Panc1 (cell line): ENCODE results near the gene RGS12. TPM values are rescaled to one million over a fixed set of nuclear protein-coding genes. Genes with fewer than 3 reads are reported as not detected.

Source experiments
- ATAC-seq: fragments of 200-7000 bp; cut with Tn5 transposase; 2 replicates; pipeline ENCODE4 v1.9.1; 2020; ENCODE audit warnings: mild to moderate bottlenecking, moderate library complexity
- BruUV-seq: library from RNA; stranded (reverse); fragments of 400-500 nt; replicated peaks from 2 replicates; lab custom pipeline; 2021; lab: Mats Ljungman, UMichigan
- CTCF ChIA-PET: fragments of 300-600 bp; sonication (Branson Sonifier 250); formaldehyde crosslinking; loops from one replicate; lab custom pipeline; 2022; ENCODE audit warnings: antibody characterized with exemption; lab: Charles Lee
- POLR2A ChIA-PET: fragments of 300-600 bp; sonication (Branson Sonifier 250); formaldehyde crosslinking; loops from one replicate; lab custom pipeline; 2022; ENCODE audit warnings: antibody characterized with exemption; lab: Charles Lee
- DNase-seq: peaks from one replicate; pipeline ENCODE4 v3.0.0-alpha.2; 2010; ENCODE audit warnings: low read depth, low spot score
- H3K27ac ChIP-seq: 2 replicates; pipeline ENCODE4 v1.5.1; 2011; ENCODE audit warnings: mild to moderate bottlenecking, low read length, inconsistent platforms
- H3K27me3 ChIP-seq: fragments of 200-500 bp; sonication (Bioruptor generic); 2 replicates; pipeline ENCODE4 v1.6.0; 2014; ENCODE audit warnings: low read length, inconsistent platforms; ENCODE audit not compliant: control insufficient read depth, insufficient read depth
- H3K36me3 ChIP-seq: fragments of 200-500 bp; sonication (Bioruptor generic); 2 replicates; pipeline ENCODE4 v1.5.1; 2014; ENCODE audit warnings: inconsistent platforms, mild to moderate bottlenecking, low read length, moderate library complexity; ENCODE audit not compliant: control insufficient read depth, insufficient read depth
- H3K4me1 ChIP-seq: 2 replicates; pipeline ENCODE4 v1.5.1; 2011; ENCODE audit warnings: inconsistent platforms, mild to moderate bottlenecking, low read length, moderate library complexity; ENCODE audit not compliant: control insufficient read depth, insufficient read depth
- H3K4me3 ChIP-seq, 2 experiments: 2 replicates each; pipeline ENCODE4 v1.5.1; 2011 to 2012; ENCODE audit warnings: low read depth in 2 of 2, low read length in 2 of 2, mild to moderate bottlenecking in 2 of 2, inconsistent platforms in 1 of 2, moderate library complexity in 1 of 2
- H3K9me3 ChIP-seq: fragments of 200-500 bp; sonication (Bioruptor generic); 2 replicates; pipeline ENCODE4 v1.5.1; 2014; ENCODE audit warnings: low read depth, mild to moderate bottlenecking, inconsistent platforms, low read length, moderate library complexity; ENCODE audit not compliant: control insufficient read depth, insufficient read depth
- CTCF ChIP-seq: fragments of 450-650 bp; IDR thresholded peaks from 2 replicates; pipeline ENCODE4 v1.5.1; 2017; ENCODE audit warnings: mild to moderate bottlenecking
- POLR2AphosphoS5 ChIP-seq: IDR thresholded peaks from 2 replicates; pipeline ENCODE4 v1.6.1; 2012; ENCODE audit warnings: mild to moderate bottlenecking, low read depth, low read length, moderate library complexity
- REST ChIP-seq, 2 experiments: IDR thresholded peaks; 2 replicates each; pipeline ENCODE4 v1.6.1; 2011 to 2012; ENCODE audit warnings: low read depth in 2 of 2, control low read depth in 1 of 2, low read length in 1 of 2, mild to moderate bottlenecking in 1 of 2, moderate library complexity in 1 of 2; ENCODE audit not compliant: insufficient read depth in 1 of 2
- SIN3A ChIP-seq: IDR thresholded peaks from 2 replicates; pipeline ENCODE4 v1.6.1; 2012; ENCODE audit warnings: low read depth, mild to moderate bottlenecking, low read length, moderate library complexity, borderline replicate concordance; ENCODE audit not compliant: insufficient read depth
- TCF7L2 ChIP-seq: IDR thresholded peaks from 2 replicates; pipeline ENCODE4 v1.6.1; 2011; ENCODE audit warnings: mild to moderate bottlenecking, low read depth, low read length, inconsistent platforms
- in situ Hi-C: cut with HindIII; loops from 2 replicates; pipeline ENCODE4 v1.10.0; 2016; ENCODE audit warnings: low sequenced_read_pairs, low pct_unique_long_range_greater_than_20kb
- intact Hi-C: fragments of 100-400 bp; cut with micrococcal nuclease; formaldehyde crosslinking; loops from one replicate; pipeline ENCODE4 v1.10.0; 2022; ENCODE audit not compliant: unreplicated experiment
- total RNA-seq: library from RNA; stranded (reverse); gene quantifications from one replicate; pipeline ENCODE4 v1.2.1, GENCODE V29; 2021; ENCODE audit not compliant: unreplicated experiment

Gene RGS12
- total RNA-seq, 1 experiment from 2014 or later = 24.3 TPM

GRCh38 chr4:3280466-3280865 lies 12.4 kb upstream of the RGS12 start:
- in situ Hi-C loops = no loop called here
- no peaks in the 10 kb centered on the region for H3K4me1 ChIP-seq
- H3K36me3 ChIP-seq = no peaks in the 10 kb centered on the region
- H3K27me3 ChIP-seq = peaks cover 4% of the 10 kb centered on the region; the same call in 1 of the 2 replicates
- no peaks in the 10 kb centered on the region for H3K9me3 ChIP-seq
- no peak overlapping the region for H3K4me3 ChIP-seq
- ATAC-seq = no peak
- intact Hi-C loops = no loop called here
- ChIA-PET POLR2A (no interaction called here), CTCF (no interaction called here)
- H3K27ac ChIP-seq = no peak overlapping the region
- DNase-seq = no peak
- TF ChIP-seq POLR2AphosphoS5 (no peak), TCF7L2 (no peak), REST (IDR thresholded peaks at IDR 0.05; ENCODE audit: insufficient read depth in 1 of 2, low read depth in 2 of 2, low read length in 1 of 2) (no peak), CTCF (no peak), SIN3A (no peak)
- no TSS peak for BruUV-seq

- no peak for TF ChIP-seq REST (IDR thresholded peaks at IDR 0.05; ENCODE audit: insufficient read depth in 1 of 2, low read depth in 2 of 2, low read length in 1 of 2)
- no peak for TF ChIP-seq CTCF
- no peak for TF ChIP-seq TCF7L2
- TF ChIP-seq POLR2AphosphoS5 = no peak
- TF ChIP-seq SIN3A = no peak
- in situ Hi-C loops (no loop called here), intact Hi-C loops (no loop called here)
- H3K27ac ChIP-seq = no peak overlapping the region
- BruUV-seq = no TSS peak
- H3K9me3 ChIP-seq = no peaks in the 10 kb centered on the region
- DNase-seq (no peak), ATAC-seq (no peak)
- ChIA-PET POLR2A (no interaction called here), CTCF (no interaction called here)
- no peak overlapping the region for H3K4me3 ChIP-seq
- H3K4me1 ChIP-seq = no peaks in the 10 kb centered on the region
- H3K36me3 ChIP-seq = no peaks in the 10 kb centered on the region
- H3K27me3 ChIP-seq = no peaks in the 10 kb centered on the region; the same call in 1 of the 2 replicates
Observed at GRCh38 chr4:3283483-3283882, 9.3 kb upstream of the RGS12 start.
